ENCODE data around the gene TRIM68.

TRIM68 gene, protein sequence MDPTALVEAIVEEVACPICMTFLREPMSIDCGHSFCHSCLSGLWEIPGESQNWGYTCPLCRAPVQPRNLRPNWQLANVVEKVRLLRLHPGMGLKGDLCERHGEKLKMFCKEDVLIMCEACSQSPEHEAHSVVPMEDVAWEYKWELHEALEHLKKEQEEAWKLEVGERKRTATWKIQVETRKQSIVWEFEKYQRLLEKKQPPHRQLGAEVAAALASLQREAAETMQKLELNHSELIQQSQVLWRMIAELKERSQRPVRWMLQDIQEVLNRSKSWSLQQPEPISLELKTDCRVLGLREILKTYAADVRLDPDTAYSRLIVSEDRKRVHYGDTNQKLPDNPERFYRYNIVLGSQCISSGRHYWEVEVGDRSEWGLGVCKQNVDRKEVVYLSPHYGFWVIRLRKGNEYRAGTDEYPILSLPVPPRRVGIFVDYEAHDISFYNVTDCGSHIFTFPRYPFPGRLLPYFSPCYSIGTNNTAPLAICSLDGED

DNA sequence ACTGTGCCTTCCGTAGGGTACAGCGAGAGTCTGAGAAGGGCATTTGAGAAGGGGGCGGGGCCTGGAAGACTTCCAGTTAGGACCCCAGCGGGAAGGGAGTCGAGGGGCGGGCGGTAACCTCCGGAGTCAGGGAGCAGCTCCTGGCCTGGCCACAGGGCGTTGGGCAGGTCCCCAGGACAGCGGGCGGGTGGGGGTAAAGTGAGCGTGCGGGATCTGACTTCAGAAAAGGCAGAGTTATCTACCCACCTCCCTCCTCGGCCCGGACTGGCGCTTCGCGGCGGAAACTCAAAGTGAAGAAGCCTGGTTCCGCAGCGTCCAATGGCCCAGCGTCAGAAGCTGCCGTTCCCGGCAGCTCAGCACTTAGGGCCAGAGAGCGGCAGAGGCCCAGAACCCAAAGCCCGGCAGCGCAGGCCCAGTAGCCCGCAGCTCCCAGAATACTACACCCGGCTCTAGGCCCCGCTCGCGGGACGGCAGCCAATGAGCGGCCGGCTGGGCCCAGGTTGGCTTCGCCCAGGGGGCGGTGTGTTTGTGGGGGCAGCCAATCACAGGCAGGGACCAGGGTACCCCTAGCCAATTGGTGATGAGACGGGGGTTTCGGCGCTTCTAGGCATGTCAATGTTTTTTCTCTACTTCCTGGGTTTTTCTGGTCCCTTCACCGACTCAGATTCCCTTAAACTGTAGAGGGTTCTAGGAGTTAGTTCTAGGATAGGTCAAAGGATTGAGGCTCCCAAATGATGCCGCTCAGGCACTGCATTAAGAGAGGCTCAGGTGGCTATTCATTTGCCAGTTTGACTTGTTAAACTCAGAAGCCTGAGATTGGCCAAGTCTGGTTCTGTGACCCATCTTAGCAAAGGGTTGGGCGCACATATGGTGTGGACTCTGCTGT lies at the start of gene TRIM68:
Gene TRIM68 (minus strand): TSS at position 451 of the 886 bp plus-strand sequence. CDS start 2,727 bp downstream, outside the sequence.
- peak; percentile 100 for DNase-seq (ENCODE audit: low spot score)

DNA sequence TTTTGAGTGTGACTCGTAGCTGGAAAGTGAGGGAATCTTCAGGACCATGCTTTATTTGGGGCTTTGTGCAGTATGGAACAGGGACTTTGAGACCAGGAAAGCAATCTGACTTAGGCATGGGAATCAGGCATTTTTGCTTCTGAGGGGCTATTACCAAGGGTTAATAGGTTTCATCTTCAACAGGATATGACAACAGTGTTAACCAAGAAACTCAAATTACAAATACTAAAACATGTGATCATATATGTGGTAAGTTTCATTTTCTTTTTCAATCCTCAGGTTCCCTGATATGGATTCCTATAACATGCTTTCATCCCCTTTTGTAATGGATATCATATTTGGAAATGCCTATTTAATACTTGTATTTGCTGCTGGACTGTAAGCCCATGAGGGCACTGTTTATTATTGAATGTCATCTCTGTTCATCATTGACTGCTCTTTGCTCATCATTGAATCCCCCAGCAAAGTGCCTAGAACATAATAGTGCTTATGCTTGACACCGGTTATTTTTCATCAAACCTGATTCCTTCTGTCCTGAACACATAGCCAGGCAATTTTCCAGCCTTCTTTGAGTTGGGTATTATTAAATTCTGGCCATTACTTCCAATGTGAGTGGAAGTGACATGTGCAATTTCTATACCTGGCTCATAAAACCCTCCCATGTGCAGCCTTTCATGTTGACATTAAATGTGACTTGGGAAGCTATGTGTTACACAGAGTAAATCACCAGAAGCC lies 46.8 kb upstream of the TRIM68 start:
- DNase-seq (ENCODE audit: low spot score) = no peak

DNA sequence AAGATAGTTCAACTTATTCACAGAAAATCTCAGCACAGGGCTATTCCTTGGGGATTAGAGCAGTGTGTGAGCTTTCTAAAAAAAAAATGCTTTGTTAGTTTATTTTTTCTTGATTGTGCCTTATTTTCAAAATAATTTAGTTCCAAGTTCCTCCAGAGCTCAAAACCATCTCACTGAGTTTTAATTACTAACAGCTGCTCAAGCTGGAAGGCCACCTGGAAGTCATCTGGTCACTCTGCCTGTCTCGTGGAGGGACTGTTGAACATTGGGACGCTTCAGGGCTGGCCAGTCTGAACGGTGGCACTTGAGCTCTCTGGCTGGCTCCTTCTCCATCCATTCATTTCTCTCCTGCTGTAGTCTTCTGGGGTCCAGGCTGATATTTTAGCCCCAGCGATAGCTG lies 39.7 kb upstream of the TRIM68 start:
- no peak for DNase-seq (ENCODE audit: low spot score)

DNA sequence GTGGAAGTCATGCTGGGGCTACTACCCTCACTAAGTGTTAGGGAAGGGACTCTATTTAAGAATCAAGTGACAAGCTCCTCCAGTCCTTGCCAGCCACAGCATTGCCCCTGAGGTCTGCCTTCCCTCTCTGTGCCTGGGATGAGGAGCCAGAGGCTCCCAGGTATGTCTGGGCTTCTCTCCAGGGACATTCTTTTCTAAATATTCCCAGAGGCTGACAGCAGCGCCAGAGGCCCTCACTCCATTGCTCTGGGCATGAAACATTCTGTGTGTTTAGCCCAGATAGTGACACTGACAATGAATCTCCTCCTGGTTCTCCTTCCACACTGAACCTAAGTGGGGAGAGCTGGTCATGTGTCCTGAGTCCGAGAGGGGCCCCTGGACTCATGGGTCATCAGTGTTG lies 37.9 kb upstream of the TRIM68 start:
- DNase-seq (ENCODE audit: low spot score) = no peak

DNA sequence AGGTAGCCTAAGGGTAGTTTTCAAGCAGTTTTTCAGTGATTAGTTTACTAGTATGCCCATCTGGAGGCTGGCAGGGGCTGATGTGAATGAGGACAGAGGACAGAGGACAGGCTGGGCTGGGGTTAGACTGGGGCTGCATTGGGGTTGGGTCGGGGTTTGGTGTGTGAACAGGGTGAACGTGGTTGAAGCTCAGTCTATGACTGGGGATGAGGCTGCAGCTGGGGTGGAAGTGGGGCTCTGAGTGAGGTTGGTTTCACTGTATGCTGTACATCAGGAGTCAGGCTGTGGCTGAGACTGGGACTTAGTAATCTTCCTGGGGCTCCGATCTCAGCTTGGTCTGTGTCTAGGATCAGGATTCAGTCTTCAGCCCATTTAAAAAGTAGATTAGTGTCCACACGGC lies 36.2 kb upstream of the TRIM68 start:
- DNase-seq (ENCODE audit: low spot score) = no peak

DNA sequence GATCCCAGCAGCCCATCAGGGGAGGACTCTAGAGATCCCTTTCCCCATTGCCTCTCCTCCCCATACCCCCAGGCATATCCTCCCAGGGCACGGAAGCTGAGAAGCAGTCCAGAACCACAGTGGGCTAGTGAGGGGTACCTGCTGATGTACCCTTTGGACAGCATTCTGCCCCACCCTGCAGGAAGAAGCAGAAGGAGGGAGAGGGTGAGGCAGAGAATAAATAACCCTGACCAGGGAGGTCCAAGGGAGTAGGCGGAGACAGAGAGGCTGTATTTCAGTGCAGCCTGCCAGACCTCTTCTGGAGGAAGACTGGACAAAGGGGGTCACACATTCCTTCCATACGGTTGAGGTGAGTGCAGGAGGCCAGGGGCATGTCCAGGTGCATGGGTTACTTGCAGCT lies 35.7 kb upstream of the TRIM68 start, which contains the start of gene OR51E1:
Gene OR51E1 (plus strand): TSS at position 301 of the 400 bp plus-strand sequence. CDS start 8,545 bp downstream, outside the sequence.
- DNase-seq (ENCODE audit: low spot score) = no peak

DNA sequence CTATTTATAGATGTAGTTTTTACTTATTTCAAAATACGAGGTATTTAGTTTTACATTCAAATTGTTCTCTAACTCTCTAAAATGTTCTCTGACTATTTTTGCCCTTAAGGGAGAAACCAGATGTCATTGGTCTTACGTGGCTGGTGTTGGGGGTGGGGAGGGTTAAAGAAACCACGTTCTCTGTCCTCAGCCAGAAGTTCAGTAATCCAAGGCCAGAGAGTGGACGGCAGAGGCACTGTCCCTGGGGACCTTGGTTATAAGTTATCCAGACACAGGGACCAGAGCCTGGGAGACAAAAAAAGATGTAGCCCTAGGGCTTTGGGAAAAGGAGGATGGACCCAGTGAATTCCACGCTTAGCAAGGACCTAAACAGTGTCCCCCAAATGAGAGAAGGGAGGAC lies 35.0 kb upstream of the TRIM68 start:
- no peak for DNase-seq (ENCODE audit: low spot score)

DNA sequence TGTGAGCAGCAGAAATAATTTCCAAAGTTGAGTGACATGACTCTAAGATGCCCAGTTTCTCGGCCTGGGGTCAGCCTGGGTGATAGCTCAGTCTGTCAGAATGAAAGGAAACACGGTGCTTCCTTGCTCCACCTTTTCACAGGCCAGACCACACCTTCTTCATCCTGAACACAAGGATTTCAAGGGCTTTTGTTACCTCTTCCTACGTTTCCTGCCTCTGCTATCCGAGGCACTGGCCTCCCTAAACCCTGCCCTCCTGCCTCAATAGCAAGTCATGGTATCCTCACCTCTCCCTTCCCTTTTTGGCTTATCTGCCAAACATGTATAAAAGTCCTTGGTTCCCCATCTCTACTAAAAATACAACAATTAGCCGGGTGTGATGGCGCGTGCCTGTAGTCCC lies 34.0 kb upstream of the TRIM68 start:
- no peak for DNase-seq (ENCODE audit: low spot score)

DNA sequence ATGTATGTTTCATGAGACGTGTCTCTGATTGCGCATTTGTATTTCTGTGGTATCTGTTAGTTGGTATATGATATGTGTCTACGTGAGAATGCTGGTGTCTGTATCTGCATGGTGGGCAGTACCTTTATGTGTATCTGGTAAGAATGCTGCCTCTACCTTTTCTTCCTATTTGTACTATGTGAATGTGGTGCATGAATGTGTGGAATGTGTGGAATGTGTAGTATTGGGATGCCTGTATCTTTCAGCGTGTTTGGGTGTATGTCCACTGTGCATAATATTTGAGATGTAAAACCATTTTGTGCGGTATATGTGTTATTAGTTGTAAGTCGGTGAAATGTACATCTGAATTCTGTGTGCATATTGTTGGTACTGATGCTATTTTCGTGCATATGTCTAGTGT lies 33.5 kb upstream of the TRIM68 start:
- no peak for DNase-seq (ENCODE audit: low spot score)

DNA sequence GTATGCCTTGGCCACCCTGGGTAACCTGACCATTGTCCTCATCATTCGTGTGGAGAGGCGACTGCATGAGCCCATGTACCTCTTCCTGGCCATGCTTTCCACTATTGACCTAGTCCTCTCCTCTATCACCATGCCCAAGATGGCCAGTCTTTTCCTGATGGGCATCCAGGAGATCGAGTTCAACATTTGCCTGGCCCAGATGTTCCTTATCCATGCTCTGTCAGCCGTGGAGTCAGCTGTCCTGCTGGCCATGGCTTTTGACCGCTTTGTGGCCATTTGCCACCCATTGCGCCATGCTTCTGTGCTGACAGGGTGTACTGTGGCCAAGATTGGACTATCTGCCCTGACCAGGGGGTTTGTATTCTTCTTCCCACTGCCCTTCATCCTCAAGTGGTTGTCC lies 31.9 kb upstream of the TRIM68 start:
- DNase-seq (ENCODE audit: low spot score) = no peak

DNA sequence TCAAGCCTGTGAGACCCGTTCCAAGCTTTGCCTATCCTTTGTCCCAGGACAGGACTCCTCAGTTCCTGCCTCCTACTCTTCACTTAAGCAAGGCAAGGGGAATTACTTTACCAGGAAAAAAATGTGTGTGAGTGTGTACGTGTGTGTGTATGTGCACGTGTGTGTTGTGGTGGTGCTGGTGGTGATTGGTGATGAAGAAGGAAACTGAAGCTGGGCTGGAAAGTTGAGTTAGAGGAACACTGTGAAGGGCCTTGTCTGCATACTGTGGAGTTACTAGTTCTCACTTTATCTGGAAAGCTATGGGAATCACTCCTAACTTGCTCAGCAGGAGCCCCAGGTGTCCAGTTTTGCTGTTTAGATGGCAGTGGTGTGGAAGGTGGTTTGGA lies 29.6 kb upstream of the TRIM68 start:
- no peak for DNase-seq (ENCODE audit: low spot score)

DNA sequence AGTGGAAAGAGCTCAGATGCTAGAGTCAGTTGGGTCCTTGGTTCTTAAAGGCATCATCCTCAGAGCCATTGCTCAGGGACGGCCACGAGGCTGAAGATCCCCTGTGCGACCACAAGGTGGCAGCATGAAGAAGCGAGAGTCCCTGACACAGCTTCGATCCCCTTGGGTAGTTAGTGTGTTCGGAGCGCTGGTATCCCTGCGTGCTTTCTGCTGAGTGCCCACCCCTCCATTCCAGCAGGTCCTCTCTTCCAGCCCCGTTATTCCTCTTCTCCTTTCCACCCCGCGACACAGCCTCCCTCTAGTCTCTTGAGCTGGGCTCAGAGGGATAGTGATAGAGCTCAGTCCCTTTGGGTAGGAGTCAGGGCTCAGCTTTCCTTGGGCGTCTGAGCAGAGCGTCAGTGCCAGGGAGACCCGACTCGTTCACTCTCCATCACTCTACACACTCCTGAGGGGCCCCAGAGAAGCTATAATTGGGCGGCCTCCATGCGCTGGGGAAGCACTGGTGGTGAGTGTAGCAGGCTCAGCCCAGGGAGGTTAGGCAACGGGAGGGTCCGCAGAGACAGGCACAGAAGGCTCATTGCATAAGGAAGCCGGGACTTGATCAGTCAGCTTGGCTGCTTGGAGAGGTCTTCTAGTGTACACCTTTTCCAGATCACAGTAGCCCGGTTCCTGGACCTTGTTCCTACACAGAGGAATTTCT lies 29.1 kb upstream of the TRIM68 start, which contains the start of gene OR51D1:
Gene OR51D1 (plus strand): TSS at position 516 of the 700 bp plus-strand sequence. CDS start 2,314 bp downstream, outside the sequence.
- DNase-seq (ENCODE audit: low spot score) = peak; percentile 88

DNA sequence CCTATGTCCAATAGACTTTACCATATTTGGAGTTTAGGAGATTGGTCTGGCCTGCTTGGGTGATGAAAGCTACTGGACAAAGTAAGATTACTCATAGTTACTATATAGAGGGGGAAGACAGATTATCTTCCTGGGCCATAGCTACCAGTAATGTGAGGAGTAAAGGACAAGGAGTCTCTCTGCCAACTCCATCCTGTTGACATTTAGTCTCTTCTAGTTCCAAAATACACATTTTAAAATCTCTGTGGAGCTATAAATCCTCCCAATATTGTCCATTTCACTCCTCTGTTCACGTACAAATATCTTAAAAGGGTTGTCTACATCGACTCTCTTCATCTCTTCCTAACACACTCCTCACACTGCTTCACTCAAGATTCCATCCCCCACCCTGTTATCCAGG lies 28.1 kb upstream of the TRIM68 start:
- DNase-seq (ENCODE audit: low spot score) = no peak

DNA sequence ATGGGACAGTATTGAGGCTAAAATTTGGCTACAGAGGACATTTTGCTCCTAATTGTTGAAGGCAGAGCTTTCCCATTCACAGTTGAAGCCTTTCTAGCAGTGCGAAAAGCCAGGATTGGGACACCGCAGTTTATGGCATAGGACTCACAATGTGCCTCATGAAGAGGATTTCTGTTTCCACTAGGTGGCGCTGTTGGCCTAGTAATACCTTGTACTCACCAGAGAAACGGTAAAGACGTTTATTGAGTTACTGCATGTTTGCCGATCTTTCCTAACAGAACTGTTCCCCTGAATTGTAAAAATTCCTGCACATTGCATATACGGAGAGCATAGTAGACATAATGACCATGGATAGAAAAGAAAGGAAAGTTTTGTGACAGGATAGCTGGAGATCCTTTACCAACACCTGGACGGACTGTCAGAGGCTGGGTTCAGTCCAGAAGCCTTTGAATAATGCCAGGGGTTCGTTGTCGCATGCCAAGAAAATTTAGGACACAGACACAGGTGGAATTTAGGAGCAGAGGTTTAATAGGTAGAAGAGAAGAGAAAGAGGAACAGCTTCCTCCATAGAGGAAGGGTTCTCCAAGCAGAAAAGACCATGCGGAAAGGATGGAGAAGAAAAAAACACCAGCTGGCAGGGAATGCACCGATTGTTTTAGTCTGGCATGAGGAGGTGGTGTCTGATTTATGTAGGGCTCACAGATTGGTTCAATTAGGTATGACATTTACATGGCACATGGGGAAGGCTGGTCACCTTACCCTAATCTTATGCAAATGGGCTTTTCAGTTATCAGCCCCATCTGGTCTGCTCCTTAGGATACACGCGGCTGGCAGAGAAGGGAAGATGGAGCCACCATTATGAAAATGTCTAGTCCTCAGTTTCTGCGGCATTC lies 18.4 kb upstream of the TRIM68 start:
- DNase-seq (ENCODE audit: low spot score) = no peak

DNA sequence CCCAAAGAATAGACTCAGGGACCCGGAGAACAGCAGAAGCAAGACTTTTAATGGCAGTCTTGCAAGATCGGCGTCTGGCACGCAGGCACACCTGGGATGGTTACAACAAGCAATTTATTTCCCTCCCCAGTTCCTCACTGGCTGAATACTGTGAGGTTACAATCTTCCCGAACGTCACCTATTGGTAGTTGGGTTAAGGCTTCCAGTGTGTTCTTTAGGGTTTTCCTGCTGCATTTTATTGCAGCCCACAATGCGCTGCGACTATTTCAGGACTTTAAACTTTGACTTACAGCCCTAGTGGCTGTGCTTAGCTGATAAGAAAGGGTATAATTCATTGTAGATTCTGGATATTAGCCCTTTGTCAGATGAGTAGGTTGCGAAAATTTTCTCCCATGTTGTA lies 11.5 kb upstream of the TRIM68 start:
- DNase-seq (ENCODE audit: low spot score) = no peak

DNA sequence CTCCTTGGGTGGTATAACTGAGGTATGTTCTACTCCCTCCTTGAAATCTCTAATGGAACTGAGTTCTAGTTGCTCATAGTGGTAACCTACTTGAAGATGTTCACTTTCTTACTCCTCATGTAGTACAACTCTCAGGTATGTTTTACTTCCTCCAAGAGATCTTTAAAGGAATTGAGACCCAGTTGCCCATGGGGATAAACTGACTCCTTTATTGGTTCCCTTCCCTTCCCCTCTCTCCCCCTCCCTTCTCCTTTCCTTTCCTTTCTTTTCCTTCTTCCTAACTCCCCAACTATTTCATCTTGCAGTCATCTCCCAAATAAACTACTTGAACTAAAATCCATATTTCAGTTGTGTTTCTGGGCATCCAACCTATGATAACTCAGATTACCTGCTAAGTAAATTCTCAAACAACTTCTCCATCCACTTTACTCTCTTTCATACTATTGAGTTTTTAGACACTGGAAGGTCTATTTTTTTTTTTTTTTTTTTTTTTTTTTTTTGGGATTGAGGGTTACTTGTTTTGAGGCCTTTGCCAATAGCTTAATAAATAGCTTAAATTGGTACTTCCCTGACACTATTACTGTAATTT lies 7.9 kb upstream of the TRIM68 start:
- no peak for DNase-seq (ENCODE audit: low spot score)

DNA sequence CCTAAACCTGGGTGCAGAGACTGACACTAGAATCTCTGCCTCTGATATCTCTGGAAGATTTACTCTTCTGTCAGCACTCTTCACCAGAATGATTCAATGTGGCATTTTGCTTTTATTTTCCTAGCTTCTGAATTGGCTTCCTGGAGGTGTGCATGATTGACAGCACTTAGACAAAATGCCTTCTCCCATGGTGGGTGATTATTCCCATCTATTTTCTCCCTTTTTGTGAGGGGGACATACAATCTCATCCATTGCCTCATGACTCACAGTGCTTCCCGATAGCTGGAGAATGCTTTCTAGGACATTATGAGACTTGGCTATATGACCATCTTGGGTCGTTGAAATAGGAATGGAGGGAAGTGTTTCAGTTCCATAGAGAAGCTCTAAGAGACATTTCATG lies 4.0 kb upstream of the TRIM68 start:
- DNase-seq (ENCODE audit: low spot score) = no peak

DNA sequence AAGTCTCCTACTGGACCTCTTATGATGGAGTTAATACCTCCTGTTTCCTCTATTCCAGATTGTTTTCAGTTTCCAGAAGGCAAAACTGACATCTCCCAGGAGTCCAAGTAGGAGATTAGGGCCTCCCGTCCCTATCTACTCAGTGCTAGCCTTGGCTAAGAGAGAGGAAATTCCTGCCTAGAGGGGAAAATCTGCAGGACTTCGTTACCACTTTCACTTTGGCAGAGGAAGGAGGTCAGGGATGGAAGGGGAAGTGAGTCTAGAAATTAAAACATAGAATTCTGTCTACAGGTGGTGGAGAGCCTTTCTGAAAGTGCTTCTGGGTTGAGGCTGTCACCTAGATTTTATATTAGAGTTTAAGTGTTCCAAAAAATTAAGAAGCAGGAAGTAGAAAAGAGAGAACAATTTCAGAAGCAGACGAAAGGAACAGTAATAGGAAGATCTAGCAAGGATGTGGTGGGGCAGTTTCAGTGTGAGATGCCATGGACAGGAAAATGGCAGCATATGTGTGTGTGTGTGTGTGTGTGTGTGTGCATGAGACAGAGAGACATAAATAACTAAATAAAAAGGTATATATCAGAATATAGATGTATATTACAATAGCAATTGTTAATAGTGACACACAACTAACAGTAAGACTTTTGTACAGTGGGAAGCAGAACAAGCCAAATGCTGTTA lies 2.4 kb upstream of the TRIM68 start:
- no peak for DNase-seq (ENCODE audit: low spot score)

DNA sequence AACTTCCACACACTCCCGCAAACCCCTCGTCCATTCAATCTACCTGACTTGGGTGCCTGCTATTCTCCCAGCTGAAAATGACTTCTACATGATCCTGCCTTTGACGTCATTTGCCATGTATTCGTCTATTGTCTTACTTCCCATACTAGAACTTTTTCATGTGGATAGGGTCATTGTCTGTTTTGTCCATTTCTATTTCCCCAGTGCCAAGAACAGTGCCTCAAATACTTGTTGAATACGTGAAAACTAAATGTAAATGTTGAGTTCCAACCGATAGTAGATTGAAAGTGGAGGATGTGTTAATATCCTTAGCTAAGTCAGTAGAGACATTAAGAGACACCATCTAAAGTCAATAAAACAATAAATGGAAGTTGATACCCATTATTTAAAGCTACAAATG lies 935 bp downstream of the TRIM68 start:
- no peak for DNase-seq (ENCODE audit: low spot score)

All from GM03348 (cell line).